B cell (primary cell): Measurements from ENCODE around the gene COL28A1. TPM values are rescaled to one million over a fixed set of nuclear protein-coding genes. Genes with fewer than 3 reads are reported as not detected.

ENCODE experiments used
- ATAC-seq: fragments of 200-7000 bp; cut with Tn5 transposase; one replicate; pipeline ENCODE4 v1.10.0; 2021; ENCODE audit warnings: low read depth, mild to moderate bottlenecking, moderate number of reproducible peaks, moderate library complexity
- CTCF ChIA-PET: fragments of 350-600 bp; sonication (Branson Sonifier 250); formaldehyde crosslinking; loops from one replicate; lab custom pipeline; 2021; ENCODE audit warnings: antibody characterized with exemption, inconsistent platforms; lab: Charles Lee
- POLR2A ChIA-PET: fragments of 350-600 bp; sonication (Branson Sonifier 250); formaldehyde crosslinking; loops from one replicate; lab custom pipeline; 2021; ENCODE audit warnings: antibody characterized with exemption; lab: Charles Lee
- DNase-seq: peaks from one replicate; pipeline ENCODE4 v3.0.0; 2013
- H2AFZ ChIP-seq: 2 replicates; pipeline ENCODE4 v1.6.1; 2012; ENCODE audit warnings: mild to moderate bottlenecking, low read depth, low read length; ENCODE audit not compliant: insufficient read depth, poor library complexity, severe bottlenecking
- H3K27ac ChIP-seq, 2 donors: 1 replicate in 1 of 2; 2 replicates in 1 of 2; pipeline ENCODE4 v1.5.1; 2012 to 2013; ENCODE audit warnings: low read length in 2 of 2, mild to moderate bottlenecking in 2 of 2, moderate library complexity in 1 of 2
- H3K27me3 ChIP-seq, 4 experiments: fragments of 200-600 bp in 1 of 4; sonication (generic) in 1 of 4; replicated peaks in 1 of 4; 1 replicate in 2 of 4; 2 replicates in 2 of 4; pipeline versions ENCODE4 v1.6.1 to v1.7.0; 2013 to 2016; ENCODE audit warnings: low read length in 3 of 4, mild to moderate bottlenecking in 2 of 4, mixed read lengths in 1 of 4, moderate library complexity in 1 of 4; ENCODE audit not compliant: insufficient read depth in 4 of 4, control insufficient read depth in 3 of 4; ENCODE audit errors: control extremely low read depth in 1 of 4
- H3K36me3 ChIP-seq, 2 experiments: replicated peaks in 1 of 2; 1 replicate in 1 of 2; 2 replicates in 1 of 2; pipeline versions ENCODE4 v1.6.1 to v1.7.1; 2013; ENCODE audit warnings: low read length in 1 of 2; ENCODE audit not compliant: insufficient read depth in 2 of 2, control insufficient read depth in 1 of 2; ENCODE audit errors: control extremely low read depth in 1 of 2, extremely low read depth in 1 of 2
- H3K4me1 ChIP-seq, 2 donors: fragments of 200-600 bp in 1 of 2; sonication (generic) in 1 of 2; 1 replicate in 1 of 2; 2 replicates in 1 of 2; pipeline versions ENCODE4 v1.5.1 to v1.6.1; 2013 to 2017; ENCODE audit warnings: low read length in 2 of 2; ENCODE audit not compliant: control insufficient read depth in 2 of 2, insufficient read depth in 2 of 2
- H3K4me2 ChIP-seq: replicated peaks from 2 replicates; pipeline ENCODE3; 2012; ENCODE audit warnings: mild to moderate bottlenecking, low read depth, low read length; ENCODE audit not compliant: poor library complexity, severe bottlenecking
- H3K4me3 ChIP-seq, 5 experiments: fragments of 200-600 bp in 1 of 5; sonication (generic) in 1 of 5; 1 replicate in 3 of 5; 2 replicates in 2 of 5; pipeline versions ENCODE4 v1.5.1 to v1.7.0; 2011 to 2016; ENCODE audit warnings: low read length in 4 of 5, mild to moderate bottlenecking in 4 of 5, low read depth in 2 of 5, control low read depth in 1 of 5, moderate library complexity in 1 of 5; ENCODE audit not compliant: insufficient read depth in 1 of 5; ENCODE audit errors: control extremely low read depth in 1 of 5, extremely low read depth in 1 of 5
- H3K79me2 ChIP-seq: fragments of 200-600 bp; sonication (generic); one replicate; pipeline ENCODE4 v1.6.0; 2016; ENCODE audit warnings: low read length; ENCODE audit not compliant: control insufficient read depth, insufficient read depth
- H3K9ac ChIP-seq: fragments of 200-600 bp; sonication (generic); 2 replicates; pipeline ENCODE4 v1.6.1; 2017; ENCODE audit warnings: mild to moderate bottlenecking, low read length, moderate library complexity
- H3K9me3 ChIP-seq, 3 donors: one replicate each; pipeline versions ENCODE4 v1.6.1 to v1.7.1; 2013; ENCODE audit warnings: low read length in 2 of 3; ENCODE audit not compliant: control insufficient read depth in 2 of 3, insufficient read depth in 1 of 3; ENCODE audit errors: control extremely low read depth in 1 of 3
- H4K20me1 ChIP-seq: 2 replicates; pipeline ENCODE4 v1.6.0; 2012; ENCODE audit warnings: mild to moderate bottlenecking, low read length; ENCODE audit not compliant: insufficient read depth, control insufficient read depth, poor library complexity, severe bottlenecking
- H3K27ac Mint-ChIP-seq: one replicate; pipeline ENCODE4 v1.8.0; 2021; ENCODE audit warnings: mixed read lengths
- H3K27me3 Mint-ChIP-seq: one replicate; pipeline ENCODE4 v1.8.0; 2021; ENCODE audit warnings: mixed read lengths
- H3K4me1 Mint-ChIP-seq: one replicate; pipeline ENCODE4 v1.8.0; 2021; ENCODE audit warnings: mixed read lengths
- H3K4me3 Mint-ChIP-seq: one replicate; pipeline ENCODE4 v1.8.0; 2021; ENCODE audit warnings: mixed read lengths
- H3K9me3 Mint-ChIP-seq: one replicate; pipeline ENCODE4 v1.8.0; 2022; ENCODE audit warnings: mixed read lengths; ENCODE audit not compliant: insufficient read depth
- EZH2 ChIP-seq: IDR thresholded peaks from 2 replicates; pipeline ENCODE4 v1.6.1; 2012; ENCODE audit warnings: borderline replicate concordance, low read depth, mild to moderate bottlenecking, moderate library complexity, low read length; ENCODE audit not compliant: insufficient read depth, poor library complexity, severe bottlenecking
- WGBS: methylation state at CpG from one replicate; pipeline ENCODE4 v1.1.5; 2013; ENCODE audit warnings: missing lambda C conversion rate; ENCODE audit not compliant: insufficient coverage; 5-methylcytosine and 5-hydroxymethylcytosine counted together
- intact Hi-C: fragments of 100-400 bp; cut with micrococcal nuclease; formaldehyde crosslinking; loops from one replicate; pipeline ENCODE4 v1.10.0; 2022
- polyA plus RNA-seq: library from polyadenylated mRNA; depleted of rRNA; stranded (reverse); fragments of >200 nt; gene quantifications from 2 replicates; pipeline ENCODE4 v1.2.3, GENCODE V29; 2012
- total RNA-seq, 2 donors: library from RNA; stranded (reverse); fragments of 120-200 nt in 1 of 2; gene quantifications; 1 replicate in 1 of 2; 2 replicates in 1 of 2; pipeline versions ENCODE4 v1.2.3 to v1.2.4, GENCODE V29; 2013 to 2022
- TF ChIP-seq, protein P1 (sequence below): fragments of 200-600 bp; IDR thresholded peaks from one replicate; pipeline ENCODE4 v1.8.0; 2022; ENCODE audit warnings: antibody characterized with exemption, mild to moderate bottlenecking

Gene COL28A1
- total and polyA plus RNA-seq, 2 donors (not counting 1 experiment from before 2014, with no cell fraction given), result 0.18 to 0.67 TPM

DNA sequence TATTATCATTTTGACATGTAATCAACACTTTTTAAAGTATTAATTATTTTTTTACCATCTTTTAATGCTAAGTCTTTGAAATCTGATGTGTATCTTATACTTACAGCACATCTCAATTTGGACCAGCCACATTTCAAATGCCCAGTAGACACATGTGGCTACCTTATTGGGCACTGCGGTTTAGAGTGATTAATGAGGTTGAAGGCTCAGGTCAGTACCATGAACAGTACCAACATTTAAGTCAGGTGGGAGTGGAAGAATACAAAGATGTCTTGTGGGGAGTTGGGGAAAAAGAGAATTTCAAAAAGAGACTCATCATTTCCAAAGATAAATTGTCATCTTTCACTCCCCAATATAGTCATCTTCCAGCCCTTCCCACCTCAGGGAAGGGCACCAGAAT, 40.5 kb downstream of the COL28A1 start:
- no peaks in the 10 kb centered on the region for H3K27me3 ChIP-seq
- Mint-ChIP-seq H3K4me3 (no peak overlapping the region), H3K9me3 (no peaks in the 10 kb centered on the region), H3K4me1 (peaks cover 13% of the 10 kb centered on the region), H3K27me3 (peaks cover 3% of the 10 kb centered on the region), H3K27ac (no peak overlapping the region)
- ATAC-seq (no peak), DNase-seq (no peak)
- no peaks in the 10 kb centered on the region for H3K79me2 ChIP-seq
- H3K9ac ChIP-seq, result no peak overlapping the region
- no peaks in the 10 kb centered on the region for H3K36me3 ChIP-seq
- no peak overlapping the region for H3K4me3 ChIP-seq
- TF ChIP-seq, protein P1, sequence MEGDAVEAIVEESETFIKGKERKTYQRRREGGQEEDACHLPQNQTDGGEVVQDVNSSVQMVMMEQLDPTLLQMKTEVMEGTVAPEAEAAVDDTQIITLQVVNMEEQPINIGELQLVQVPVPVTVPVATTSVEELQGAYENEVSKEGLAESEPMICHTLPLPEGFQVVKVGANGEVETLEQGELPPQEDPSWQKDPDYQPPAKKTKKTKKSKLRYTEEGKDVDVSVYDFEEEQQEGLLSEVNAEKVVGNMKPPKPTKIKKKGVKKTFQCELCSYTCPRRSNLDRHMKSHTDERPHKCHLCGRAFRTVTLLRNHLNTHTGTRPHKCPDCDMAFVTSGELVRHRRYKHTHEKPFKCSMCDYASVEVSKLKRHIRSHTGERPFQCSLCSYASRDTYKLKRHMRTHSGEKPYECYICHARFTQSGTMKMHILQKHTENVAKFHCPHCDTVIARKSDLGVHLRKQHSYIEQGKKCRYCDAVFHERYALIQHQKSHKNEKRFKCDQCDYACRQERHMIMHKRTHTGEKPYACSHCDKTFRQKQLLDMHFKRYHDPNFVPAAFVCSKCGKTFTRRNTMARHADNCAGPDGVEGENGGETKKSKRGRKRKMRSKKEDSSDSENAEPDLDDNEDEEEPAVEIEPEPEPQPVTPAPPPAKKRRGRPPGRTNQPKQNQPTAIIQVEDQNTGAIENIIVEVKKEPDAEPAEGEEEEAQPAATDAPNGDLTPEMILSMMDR, result no peak
- no peak for TF ChIP-seq EZH2
- no peaks in the 10 kb centered on the region for H3K9me3 ChIP-seq
- CTCF ChIA-PET, result no interaction called here
- H2AFZ ChIP-seq, result no peak overlapping the region
- no peak overlapping the region for H3K27ac ChIP-seq
- intact Hi-C loops, result no loop called here
- no CpG with 5 or more reads among the region's 1 CpG for WGBS
- peaks cover 4% of the 10 kb centered on the region in 2 donors for H3K4me1 ChIP-seq
- no peaks in the 10 kb centered on the region for H4K20me1 ChIP-seq
- POLR2A ChIA-PET, result no interaction called here
- H3K4me2 ChIP-seq, result no peak overlapping the region

GRCh38 chr7:7491044-7491443, 44.6 kb downstream of the COL28A1 start:
- H3K27me3 Mint-ChIP-seq, result peaks cover 3% of the 10 kb centered on the region
- Histone ChIP-seq H3K27me3 (no peaks in the 10 kb centered on the region), H3K79me2 (no peaks in the 10 kb centered on the region), H3K9ac (no peak overlapping the region), H3K4me2 (no peak overlapping the region), H3K9me3 (peaks cover 0 to 4% (median 0%) of the 10 kb centered on the region in 3 donors), H3K4me1 (peaks cover 19 to 22% of the 10 kb centered on the region in 2 donors), H3K27ac (no peak overlapping the region), H2AFZ (no peak overlapping the region), H4K20me1 (no peaks in the 10 kb centered on the region), H3K4me3 (no peak overlapping the region), H3K36me3 (no peaks in the 10 kb centered on the region)
- no peak for TF ChIP-seq EZH2
- TF ChIP-seq, protein P1, result no peak
- ATAC-seq (no peak), DNase-seq (no peak)
- ChIA-PET POLR2A (no interaction called here), CTCF (interaction anchor here (1.0 kb wide), 1 partner anchor 388 kb away, joined by 3 read pairs; no protein-coding TSS in a partner anchor)
- intact Hi-C loops, result no loop called here
- no peaks in the 10 kb centered on the region for H3K9me3 Mint-ChIP-seq
- WGBS, result no CpG with 5 or more reads among the region's 3 CpGs
- no peak overlapping the region for H3K4me3 Mint-ChIP-seq
- peak overlapping the region; percentile 54 for H3K27ac Mint-ChIP-seq
- peaks cover 33% of the 10 kb centered on the region for H3K4me1 Mint-ChIP-seq
